GM19468 (cell line): ENCODE measurements around the gene KCNH6.

Source experiments
- ATAC-seq: cut with Tn5 transposase; IDR thresholded peaks from one replicate; pipeline ENCODE4 v1.9.1; 2021; ENCODE audit warnings: mild to moderate bottlenecking, moderate library complexity, moderate number of reproducible peaks; ENCODE audit not compliant: unreplicated experiment; ENCODE audit errors: extremely low read depth

The KCNH6 gene

DNA sequence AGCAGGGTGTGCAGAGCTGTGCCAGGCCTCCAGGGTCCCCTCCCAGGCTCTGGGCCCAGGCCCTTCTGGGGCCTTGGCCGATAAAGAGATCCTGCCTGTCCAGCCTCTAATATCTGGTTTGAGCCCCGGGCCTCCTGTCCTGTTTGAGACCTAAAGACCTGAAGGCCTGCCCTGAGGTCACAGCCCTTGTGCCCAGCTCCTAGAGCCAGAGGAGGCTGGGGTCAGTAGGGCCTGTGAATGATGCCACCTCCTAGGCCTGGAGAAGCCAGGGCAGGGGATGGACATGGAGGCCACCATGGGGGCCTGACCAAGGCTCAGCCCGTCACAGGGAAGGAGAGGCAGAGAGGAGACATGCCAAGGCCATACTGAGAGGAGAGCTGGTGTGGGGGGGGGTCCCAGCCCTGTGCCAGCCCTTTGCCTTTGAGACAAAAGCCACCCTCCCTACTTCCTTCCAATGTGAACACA lies 7.4 kb downstream of the KCNH6 start:
- no peak for ATAC-seq

DNA sequence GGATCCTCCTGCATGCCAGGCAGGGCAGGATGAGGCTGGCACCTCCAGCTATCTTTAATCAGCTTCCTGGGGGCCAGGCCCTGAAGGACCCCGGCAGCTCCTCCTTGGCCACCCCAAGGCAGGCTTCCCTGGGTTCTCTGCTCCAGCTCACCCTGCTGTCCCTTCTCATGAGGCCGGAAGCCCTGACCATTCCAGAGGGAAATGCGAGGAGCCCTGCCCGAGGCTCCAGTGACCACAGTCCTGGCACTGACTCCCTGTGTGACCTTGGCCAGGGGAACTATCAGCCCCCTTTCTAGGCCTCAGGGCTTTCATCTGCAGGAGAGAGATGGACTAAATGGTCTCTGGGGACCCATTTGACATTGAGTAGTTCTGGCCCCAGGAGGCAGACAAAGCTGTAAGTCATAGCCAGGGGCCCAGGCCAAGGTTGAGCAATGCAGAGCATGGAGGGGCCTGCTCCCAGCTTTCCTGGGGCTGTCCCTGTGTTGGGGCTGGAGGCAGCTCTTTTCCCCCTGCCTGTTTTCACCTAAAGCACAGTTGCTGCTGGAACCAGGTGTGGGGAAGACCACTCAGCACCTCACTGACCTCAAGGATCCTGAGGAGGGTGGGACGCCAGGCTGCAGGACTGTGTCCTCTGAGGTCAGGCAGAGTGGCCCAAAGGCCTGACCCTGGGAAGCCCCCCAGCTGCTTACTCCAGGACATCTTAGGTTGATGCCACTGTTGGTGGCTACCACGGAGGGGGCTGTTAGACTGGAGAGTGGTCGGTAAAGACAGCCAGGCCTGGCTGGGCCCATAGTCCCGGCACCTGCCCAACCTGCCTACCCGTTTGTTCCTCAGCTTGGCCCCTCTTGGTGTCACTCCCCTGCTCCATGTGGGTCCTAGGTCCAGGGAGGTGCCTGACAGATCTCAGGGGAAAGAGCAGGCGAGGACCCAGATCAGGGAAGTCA lies 8.1 kb downstream of the KCNH6 start:
- ATAC-seq: no peak

DNA sequence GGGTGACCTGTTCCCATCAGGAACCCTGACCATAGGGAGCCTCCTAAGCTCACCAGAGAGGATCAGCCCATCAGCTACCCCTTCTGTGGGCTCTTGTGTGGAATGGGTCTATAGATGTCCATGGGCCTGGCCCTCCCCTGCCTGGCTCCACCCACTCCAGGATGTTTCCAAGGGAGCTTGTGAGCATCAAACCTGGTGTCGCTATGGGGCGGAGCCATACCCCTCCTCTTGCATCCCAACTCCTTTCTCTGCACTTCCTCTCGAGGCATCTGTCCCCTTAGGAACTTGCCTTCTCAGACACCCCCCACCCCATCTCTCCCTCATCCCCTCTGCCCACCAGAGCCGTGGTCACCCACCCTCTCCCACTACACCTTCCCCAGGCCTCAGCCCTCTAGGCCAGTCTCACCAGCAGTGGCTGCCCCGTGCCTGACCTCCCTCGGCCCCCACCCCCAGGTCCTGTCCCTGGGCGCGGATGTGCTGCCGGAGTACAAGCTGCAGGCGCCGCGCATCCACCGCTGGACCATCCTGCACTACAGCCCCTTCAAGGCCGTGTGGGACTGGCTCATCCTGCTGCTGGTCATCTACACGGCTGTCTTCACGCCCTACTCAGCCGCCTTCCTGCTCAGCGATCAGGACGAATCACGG lies 10.4 kb downstream of the KCNH6 start:
- no peak for ATAC-seq

DNA sequence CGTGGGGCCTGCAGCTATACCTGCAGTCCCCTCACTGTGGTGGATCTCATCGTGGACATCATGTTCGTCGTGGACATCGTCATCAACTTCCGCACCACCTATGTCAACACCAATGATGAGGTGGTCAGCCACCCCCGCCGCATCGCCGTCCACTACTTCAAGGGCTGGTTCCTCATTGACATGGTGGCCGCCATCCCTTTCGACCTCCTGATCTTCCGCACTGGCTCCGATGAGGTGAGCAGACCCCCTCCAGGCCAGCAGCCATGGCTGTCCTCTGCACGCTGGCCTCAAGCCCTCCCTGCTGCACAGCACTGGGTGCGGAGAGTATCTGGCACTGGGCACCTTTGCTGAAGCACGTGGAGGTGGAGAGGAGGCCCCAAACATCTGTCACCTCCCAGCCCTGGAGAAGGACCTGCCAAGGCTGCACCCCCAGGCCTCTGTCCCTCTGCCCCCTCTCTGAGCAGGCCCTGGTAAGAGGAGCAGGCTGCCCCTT lies 11.0 kb downstream of the KCNH6 start:
- no peak for ATAC-seq

DNA sequence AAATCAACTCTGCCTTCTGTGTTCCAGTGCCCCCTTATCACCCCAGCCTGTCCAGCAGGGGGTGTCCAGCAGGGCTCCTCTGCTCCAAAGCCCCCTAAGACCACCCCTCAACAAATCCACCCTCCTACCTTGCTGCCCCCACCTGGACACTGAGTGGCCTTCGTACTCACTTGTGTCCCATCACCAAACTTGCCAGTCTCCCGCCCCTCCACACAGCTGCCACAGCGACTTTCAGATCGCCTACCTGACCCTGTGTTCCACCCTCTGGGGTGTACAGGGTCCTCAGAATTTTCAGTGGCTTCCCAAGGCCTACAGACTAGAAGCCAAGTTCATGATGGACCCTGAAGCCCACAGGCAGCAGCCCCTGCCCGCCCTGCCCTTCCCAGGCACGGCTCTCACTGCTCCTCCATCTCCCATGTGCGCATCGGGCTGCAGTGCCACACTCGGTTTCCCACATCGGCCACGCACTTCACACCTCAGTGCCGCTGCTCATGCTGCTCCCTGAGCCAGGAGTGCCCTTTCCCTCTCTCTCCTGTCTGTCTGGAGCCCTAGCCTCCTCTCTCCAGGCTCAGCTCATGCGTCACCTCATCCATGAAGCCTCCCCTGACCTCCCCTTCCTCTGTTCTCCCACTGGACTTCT lies 11.8 kb downstream of the KCNH6 start:
- no peak for ATAC-seq

DNA sequence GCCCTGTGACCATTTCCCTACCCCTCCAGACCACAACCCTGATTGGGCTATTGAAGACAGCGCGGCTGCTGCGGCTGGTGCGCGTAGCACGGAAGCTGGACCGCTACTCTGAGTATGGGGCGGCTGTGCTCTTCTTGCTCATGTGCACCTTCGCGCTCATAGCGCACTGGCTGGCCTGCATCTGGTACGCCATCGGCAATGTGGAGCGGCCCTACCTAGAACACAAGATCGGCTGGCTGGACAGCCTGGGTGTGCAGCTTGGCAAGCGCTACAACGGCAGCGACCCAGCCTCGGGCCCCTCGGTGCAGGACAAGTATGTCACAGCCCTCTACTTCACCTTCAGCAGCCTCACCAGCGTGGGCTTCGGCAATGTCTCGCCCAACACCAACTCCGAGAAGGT lies 12.5 kb downstream of the KCNH6 start:
- ATAC-seq: no peak

DNA sequence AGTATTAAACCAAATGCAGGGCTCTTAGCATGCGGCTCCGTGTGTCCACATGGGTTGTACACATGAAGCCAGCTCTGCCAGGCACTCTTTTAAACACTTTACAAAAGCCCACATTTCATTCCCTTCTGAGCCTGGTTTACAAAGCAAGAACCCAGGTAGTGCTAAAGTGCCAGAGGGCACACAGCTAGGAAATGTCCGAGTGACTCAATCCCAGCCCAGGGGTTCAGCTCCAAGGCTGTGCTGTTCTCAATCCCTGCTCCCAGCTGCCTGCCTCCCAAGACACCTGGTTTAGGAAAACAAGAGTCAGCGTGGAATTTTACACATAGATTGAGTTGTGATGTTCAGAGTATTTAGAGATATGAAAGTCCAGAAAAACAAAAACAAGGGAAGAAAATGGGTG lies 13.8 kb downstream of the KCNH6 start:
- ATAC-seq: no peak

DNA sequence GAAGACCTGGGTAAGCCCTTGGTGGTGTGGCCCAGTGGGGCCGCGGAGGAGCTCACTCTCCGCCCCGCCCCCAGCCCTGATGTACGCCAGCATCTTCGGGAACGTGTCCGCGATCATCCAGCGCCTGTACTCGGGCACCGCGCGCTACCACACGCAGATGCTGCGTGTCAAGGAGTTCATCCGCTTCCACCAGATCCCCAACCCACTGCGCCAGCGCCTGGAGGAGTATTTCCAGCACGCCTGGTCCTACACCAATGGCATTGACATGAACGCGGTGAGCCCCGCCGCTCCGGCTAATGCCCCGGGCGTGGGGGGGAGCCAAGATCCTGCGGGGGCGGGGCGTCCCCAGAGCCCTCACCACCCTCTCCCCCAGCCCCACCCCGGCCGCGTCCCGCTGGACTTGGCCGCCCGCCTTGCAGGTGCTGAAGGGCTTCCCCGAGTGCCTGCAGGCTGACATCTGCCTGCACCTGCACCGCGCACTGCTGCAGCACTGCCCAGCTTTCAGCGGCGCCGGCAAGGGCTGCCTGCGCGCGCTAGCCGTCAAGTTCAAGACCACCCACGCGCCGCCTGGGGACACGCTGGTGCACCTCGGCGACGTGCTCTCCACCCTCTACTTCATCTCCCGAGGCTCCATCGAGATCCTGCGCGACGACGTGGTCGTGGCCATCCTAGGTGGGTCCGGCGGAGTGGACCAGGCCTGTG lies 15.0 kb downstream of the KCNH6 start:
- no peak for ATAC-seq

DNA sequence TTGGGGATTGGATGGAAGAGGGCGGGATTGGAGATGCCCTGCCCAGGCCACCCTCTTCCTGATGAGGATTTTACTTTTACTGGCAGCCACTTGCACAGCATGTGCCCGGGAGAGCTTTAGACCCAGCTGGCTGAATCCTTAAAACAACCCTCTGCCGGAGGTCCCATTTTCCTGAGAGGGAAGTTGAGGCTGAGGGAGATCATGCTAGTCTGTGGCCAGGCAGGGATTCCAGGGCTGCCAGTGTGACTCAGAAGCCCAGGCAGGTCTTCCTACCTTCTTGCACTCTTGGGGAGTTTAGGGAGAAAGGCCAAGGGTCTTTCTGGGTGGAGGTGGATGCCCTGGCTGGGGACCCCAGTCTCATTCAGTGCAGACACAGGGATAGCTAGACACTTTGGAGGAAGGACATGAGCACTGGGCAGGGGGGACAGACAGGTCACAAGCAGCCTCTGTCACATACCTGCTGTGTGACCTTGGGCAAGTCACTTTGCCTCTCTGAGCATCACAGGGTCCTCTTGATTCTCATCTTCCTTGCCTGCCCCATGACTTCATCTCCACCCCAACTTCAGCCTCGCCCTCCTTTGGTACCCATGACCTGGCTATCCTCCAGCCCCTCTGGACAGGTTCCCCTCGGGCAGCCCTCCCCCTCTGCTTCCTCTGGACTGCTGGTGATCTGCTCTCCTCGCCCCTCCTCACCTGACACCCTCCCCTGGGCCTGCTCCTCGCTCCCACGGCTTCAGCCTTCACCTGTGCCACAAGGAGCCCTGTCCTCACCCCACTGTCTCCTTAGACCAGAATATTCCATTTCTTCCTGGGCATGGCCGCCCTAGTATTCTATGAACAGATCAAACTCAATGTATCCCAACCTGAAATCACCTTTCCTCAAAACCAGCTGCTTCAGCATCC lies 15.8 kb downstream of the KCNH6 start:
- ATAC-seq: no peak

DNA sequence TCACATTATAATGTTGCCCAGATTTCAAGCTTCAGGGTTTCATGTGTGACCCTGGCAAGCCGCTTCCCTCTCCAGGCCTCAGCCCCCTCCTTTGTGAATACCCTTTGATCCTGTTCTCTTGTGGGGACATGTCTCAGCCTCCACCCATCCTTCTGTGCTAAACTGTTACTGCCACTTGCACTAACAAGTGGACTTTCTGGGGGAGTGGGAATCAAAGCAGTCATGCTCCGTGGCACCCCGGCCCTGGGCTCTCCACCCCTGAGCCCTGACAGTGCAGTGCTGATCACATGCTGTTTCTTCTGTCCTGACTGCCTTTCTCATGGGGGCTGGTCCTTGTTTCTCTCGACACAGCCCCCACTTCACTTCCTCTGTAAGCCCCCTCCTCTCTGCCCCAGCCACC lies 17.4 kb downstream of the KCNH6 start:
- no peak for ATAC-seq

DNA sequence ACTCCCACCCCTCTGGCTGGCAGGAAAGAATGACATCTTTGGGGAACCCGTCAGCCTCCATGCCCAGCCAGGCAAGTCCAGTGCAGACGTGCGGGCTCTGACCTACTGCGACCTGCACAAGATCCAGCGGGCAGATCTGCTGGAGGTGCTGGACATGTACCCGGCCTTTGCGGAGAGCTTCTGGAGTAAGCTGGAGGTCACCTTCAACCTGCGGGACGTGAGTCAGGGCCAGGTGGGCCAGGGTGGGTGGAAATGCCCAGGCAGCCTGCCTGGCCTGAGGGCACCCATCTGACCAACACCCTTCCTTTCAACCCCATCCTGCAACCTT lies 19.0 kb downstream of the KCNH6 start:
- ATAC-seq: no peak

DNA sequence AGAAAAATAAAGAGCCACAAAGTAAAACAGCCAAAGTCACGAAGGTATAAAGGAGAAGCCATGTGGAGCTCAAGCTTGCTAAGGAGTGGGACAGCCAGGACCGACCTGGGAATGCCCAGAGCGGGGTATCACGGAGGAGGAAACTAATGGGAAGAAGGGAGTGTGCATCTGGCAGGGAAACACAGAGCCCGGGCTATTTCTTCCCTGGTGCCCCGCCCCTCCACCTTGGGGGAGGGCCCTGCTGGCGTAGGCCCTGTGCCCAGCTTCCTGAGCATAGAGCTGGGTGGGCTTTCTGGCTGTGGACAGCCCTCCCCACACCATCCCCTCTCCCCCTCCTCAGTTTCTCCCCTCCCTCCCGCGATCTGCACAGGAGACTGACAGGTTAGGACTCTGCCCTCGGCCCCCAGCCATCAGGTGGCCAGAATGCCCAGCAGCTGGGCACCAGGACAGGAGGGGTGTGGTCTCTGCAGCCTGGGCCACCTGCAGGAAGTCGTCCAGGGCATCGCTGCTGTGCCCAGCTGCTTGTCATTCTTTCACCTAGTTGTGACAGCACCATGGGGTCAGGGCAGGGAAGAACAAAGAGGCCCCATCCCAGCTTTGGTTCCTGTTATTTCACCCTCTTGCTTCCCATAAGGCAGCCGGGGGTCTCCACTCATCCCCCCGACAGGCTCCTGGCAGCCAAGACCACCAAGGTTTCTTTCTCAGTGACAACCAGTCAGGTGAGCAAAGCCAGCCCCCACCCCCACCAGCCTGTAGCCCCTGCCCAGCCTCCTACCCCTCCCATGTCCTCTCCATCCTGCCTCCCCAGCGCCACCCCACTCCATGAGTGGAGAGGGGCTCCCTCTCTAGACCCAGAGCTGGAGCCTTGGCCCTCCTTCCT lies 20.0 kb downstream of the KCNH6 start:
- no peak for ATAC-seq

DNA sequence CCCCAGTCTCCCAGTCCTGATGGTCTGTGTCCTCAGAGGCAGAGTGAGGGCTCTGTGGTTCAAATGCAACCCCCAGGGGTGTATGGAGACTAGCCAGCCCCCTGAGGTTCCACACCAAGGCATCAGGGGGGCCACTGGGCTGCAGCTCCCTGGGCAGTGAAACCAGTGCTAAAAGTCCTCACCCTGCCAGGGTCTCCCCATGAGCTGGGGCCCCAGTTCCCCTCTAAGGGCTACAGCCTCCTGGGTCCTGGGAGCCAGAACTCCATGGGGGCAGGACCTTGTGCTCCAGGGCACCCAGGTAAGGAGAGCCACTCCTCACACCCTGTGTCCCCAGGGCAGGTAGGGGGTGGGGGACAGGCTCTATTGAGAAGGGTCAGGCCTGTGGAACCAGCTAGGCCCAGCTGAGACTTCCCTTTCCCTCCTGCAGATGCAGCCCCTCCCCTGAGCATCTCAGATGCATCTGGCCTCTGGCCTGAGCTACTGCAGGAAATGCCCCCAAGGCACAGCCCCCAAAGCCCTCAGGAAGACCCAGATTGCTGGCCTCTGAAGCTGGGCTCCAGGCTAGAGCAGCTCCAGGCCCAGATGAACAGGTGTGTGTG lies 20.8 kb downstream of the KCNH6 start:
- no peak for ATAC-seq

DNA sequence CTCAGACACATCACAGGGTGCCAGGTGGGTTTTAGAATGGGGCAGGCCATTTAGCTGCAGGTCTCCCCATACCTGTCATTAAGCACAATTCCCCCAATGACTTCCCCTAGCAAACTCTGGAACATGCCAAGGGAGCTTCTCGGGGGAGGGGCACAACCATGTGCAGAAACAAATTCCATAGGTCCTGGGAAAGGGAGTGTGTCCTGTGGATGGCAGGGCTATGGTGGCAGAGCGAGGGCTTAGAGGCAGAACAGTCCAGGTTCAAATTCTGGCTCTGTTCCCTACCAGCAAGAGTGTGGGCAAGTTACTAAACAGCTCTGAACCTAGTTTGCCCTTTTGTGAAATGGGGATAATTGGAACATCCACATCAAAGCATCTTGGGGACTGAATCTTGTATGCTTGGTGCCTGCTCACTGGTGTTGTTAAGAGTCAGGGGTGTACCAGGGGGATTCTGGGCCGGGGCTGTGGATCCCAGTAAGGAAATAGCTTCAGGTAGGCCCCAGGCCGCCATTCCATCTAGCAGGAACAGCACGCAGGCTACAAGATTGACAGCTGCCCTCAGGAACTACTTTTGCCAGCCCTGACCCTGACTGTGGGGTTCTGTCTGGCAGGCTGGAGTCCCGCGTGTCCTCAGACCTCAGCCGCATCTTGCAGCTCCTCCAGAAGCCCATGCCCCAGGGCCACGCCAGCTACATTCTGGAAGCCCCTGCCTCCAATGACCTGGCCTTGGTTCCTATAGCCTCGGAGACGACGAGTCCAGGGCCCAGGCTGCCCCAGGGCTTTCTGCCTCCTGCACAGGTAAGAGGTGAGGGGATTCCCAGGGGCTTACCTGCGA lies 21.5 kb downstream of the KCNH6 start:
- no peak for ATAC-seq

DNA sequence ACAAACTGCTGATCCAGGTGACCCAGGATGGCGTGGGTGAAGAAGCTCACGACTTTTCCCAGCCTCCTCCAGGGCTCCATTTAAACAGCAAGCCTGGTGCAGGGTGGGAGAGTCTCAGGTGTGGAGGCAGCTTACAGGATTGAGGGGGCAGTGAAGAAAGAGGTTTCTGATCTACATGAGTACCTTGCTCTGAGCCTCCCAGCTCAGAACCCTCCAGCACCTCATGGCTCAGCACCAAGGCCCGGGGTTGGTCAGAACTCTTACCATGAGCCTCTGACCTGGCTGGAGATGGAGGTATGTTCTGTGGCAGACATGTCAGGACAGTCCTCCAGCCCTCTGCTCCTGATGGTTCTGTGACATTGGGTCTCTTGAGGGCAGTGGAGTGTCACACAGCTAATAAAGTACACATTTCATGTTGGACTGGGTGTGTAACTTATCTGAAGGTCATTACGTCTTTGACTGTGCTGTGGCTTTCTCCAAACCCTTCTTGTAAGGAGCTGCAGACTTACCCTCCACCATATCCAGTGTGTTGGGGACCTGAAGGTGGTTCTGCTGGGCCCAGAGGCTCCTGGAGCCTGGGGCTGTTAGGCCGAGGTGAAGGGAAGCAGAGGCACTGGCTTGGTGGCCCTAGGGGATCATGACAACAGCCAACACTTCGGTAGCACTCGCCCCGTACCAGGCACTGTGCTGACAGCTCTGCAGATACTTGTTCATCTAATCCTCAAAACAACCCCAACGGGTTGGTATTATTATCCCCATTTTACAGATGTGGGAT lies 23.3 kb downstream of the KCNH6 start:
- ATAC-seq: no peak

DNA sequence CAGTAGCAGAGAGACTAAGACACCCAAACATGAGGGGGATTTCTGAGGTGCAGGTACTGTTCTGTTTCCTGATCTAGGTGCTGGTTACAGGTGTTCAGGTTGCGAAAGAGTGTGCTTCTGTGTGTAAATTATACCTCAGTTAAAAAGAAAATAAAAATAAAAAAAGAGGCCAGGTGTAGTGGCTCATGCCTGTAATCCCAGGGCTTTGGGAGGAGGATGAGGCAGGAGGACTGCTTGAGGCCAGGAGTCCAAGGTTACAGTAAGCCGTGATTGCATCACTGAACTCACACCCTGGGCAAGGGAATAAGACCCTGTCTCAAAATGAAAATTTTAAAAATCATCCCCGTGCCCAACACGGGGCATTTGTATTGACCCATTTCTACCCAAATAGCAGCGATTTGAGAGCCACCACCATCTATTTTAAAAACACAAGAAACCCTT lies 23.9 kb downstream of the KCNH6 start:
- no peak for ATAC-seq
